SK-N-SH treated with all-trans-retinoic acid at 6 μM for 48 hours (cell line): ENCODE measurements around the gene CEP85.
A peak's percentile ranks its signal among the peaks of the same experiment; 100 is the strongest.

ENCODE experiments used
- ATAC-seq: fragments of 200-7000 bp; cut with Tn5 transposase; 3 replicates; pipeline ENCODE4 v1.9.1; 2020; ENCODE audit warnings: mild to moderate bottlenecking, moderate library complexity
- ARNTL ChIP-seq: fragments of 450-650 bp; formaldehyde crosslinking; IDR thresholded peaks from 2 replicates; pipeline ENCODE4 v1.5.0; 2020; ENCODE audit warnings: low read depth, mild to moderate bottlenecking, moderate library complexity, borderline replicate concordance
- CREB5 ChIP-seq: fragments of 250-450 bp; sonication (Bioruptor Pico); IDR thresholded peaks from 2 replicates; pipeline ENCODE4 v1.5.1; 2020; ENCODE audit warnings: low read depth, mild to moderate bottlenecking, moderate library complexity
- CSDC2 ChIP-seq: fragments of 250-450 bp; sonication (Bioruptor Pico); IDR thresholded peaks from 2 replicates; pipeline ENCODE4 v1.5.0; 2020; ENCODE audit warnings: mild to moderate bottlenecking, moderate library complexity
- CSRNP3 ChIP-seq: fragments of 250-450 bp; sonication (Bioruptor Pico); IDR thresholded peaks from 2 replicates; pipeline ENCODE4 v1.5.1; 2021; ENCODE audit warnings: mild to moderate bottlenecking, moderate library complexity
- ESRRG ChIP-seq: fragments of 250-450 bp; sonication (Bioruptor Pico); IDR thresholded peaks from 2 replicates; pipeline ENCODE4 v1.6.1; 2021; ENCODE audit warnings: mild to moderate bottlenecking
- GLIS3 ChIP-seq: fragments of 250-450 bp; sonication (Bioruptor Pico); IDR thresholded peaks from 2 replicates; pipeline ENCODE4 v1.5.0; 2020; ENCODE audit warnings: mild to moderate bottlenecking, moderate library complexity
- ISL1 ChIP-seq: fragments of 250-450 bp; sonication (Bioruptor Pico); IDR thresholded peaks from 2 replicates; pipeline ENCODE4 v2.1.2; 2022; ENCODE audit warnings: mild to moderate bottlenecking, moderate library complexity
- OSR1 ChIP-seq: fragments of 250-450 bp; sonication (Bioruptor Pico); IDR thresholded peaks from 2 replicates; pipeline ENCODE4 v1.8.0; 2022; ENCODE audit warnings: moderate library complexity, mild to moderate bottlenecking, inconsistent platforms
- POU6F1 ChIP-seq: fragments of 250-450 bp; sonication (Bioruptor Pico); IDR thresholded peaks from 2 replicates; pipeline ENCODE4 v1.8.0; 2021; ENCODE audit warnings: low read depth, mild to moderate bottlenecking, moderate library complexity, borderline replicate concordance
- PPARA ChIP-seq: fragments of 250-450 bp; sonication (Bioruptor Pico); IDR thresholded peaks from 2 replicates; pipeline ENCODE4 v1.5.0; 2020; ENCODE audit warnings: mild to moderate bottlenecking, borderline replicate concordance
- SNAI2 ChIP-seq: fragments of 250-450 bp; sonication (Bioruptor Pico); IDR thresholded peaks from 2 replicates; pipeline ENCODE4 v1.5.0; 2020; ENCODE audit warnings: mild to moderate bottlenecking, moderate library complexity
- TCF4 ChIP-seq: fragments of 250-450 bp; sonication (Bioruptor Pico); IDR thresholded peaks from 2 replicates; pipeline ENCODE4 v1.8.0; 2021; ENCODE audit warnings: mild to moderate bottlenecking, moderate library complexity, borderline replicate concordance
- TOX ChIP-seq: fragments of 250-450 bp; sonication (Bioruptor Pico); IDR thresholded peaks from 2 replicates; pipeline ENCODE4 v1.8.0; 2021; ENCODE audit warnings: mild to moderate bottlenecking, moderate library complexity, borderline replicate concordance
- TSHZ2 ChIP-seq: fragments of 250-450 bp; sonication (Bioruptor Pico); IDR thresholded peaks from 2 replicates; pipeline ENCODE4 v1.5.0; 2020; ENCODE audit warnings: mild to moderate bottlenecking, moderate library complexity
- ZC3H10 ChIP-seq: fragments of 250-450 bp; sonication (Bioruptor Pico); IDR thresholded peaks from 2 replicates; pipeline ENCODE4 v1.5.1; 2021; ENCODE audit warnings: mild to moderate bottlenecking, moderate library complexity
- ZFP3 ChIP-seq: fragments of 250-450 bp; sonication (Bioruptor Pico); IDR thresholded peaks from 2 replicates; pipeline ENCODE4 v1.5.0; 2020; ENCODE audit warnings: mild to moderate bottlenecking, moderate library complexity
- ZFP30 ChIP-seq: fragments of 450-650 bp; formaldehyde crosslinking; IDR thresholded peaks from 2 replicates; pipeline ENCODE4 v1.5.0; 2022; ENCODE audit warnings: mild to moderate bottlenecking, moderate library complexity
- ZNF565 ChIP-seq: fragments of 450-650 bp; formaldehyde crosslinking; conservative IDR thresholded peaks from 2 replicates; pipeline ENCODE4 v1.5.0; 2020; ENCODE audit warnings: low read depth, mild to moderate bottlenecking, moderate library complexity
- ZNF70 ChIP-seq: fragments of 450-650 bp; formaldehyde crosslinking; IDR thresholded peaks from 2 replicates; pipeline ENCODE4 v1.5.0; 2020; ENCODE audit warnings: mild to moderate bottlenecking, moderate library complexity
- ZNF8 ChIP-seq: fragments of 450-650 bp; formaldehyde crosslinking; IDR thresholded peaks from 2 replicates; pipeline ENCODE4 v1.5.0; 2020; ENCODE audit warnings: mild to moderate bottlenecking, moderate library complexity

CEP85 gene

GRCh38 chr1:26282401-26282918 lies 48.5 kb downstream of the CEP85 start (continued):
- no peak for TF ChIP-seq ZC3H10
- no peak for TF ChIP-seq CSRNP3 (CRISPR knock-in tag)
- no peak for TF ChIP-seq GLIS3 (CRISPR knock-in tag)

GRCh38 chr1:26283279-26283853 lies 49.4 kb downstream of the CEP85 start:
- TF ChIP-seq ESRRG (CRISPR knock-in tag): no peak
- no peak for TF ChIP-seq ISL1 (CRISPR knock-in tag)
- TF ChIP-seq ZNF8 (CRISPR knock-in tag): no peak
- ATAC-seq: no peak

GRCh38 chr1:26283871-26284596 lies 50.0 kb downstream of the CEP85 start:
- TF ChIP-seq TOX (CRISPR knock-in tag) (no peak), CSDC2 (CRISPR knock-in tag) (no peak), ZFP3 (CRISPR knock-in tag) (no peak), ARNTL (CRISPR knock-in tag) (no peak), ZNF565 (CRISPR knock-in tag) (no peak), GLIS3 (CRISPR knock-in tag) (no peak), SNAI2 (no peak), CREB5 (CRISPR knock-in tag) (no peak), PPARA (CRISPR knock-in tag) (no peak), TCF4 (CRISPR knock-in tag) (no peak), ZNF70 (CRISPR knock-in tag) (no peak), POU6F1 (CRISPR knock-in tag) (no peak)
- no peak for ATAC-seq

- ATAC-seq: peak; percentile 69
- TF ChIP-seq ESRRG (CRISPR knock-in tag) (no peak), ZNF8 (CRISPR knock-in tag) (no peak), ZFP3 (CRISPR knock-in tag) (no peak), PPARA (CRISPR knock-in tag) (no peak), CREB5 (CRISPR knock-in tag) (no peak), ZNF70 (CRISPR knock-in tag) (no peak), TSHZ2 (no peak), ZNF565 (CRISPR knock-in tag) (no peak), SNAI2 (no peak), ZFP30 (CRISPR knock-in tag) (no peak), GLIS3 (CRISPR knock-in tag) (no peak), OSR1 (no peak), TCF4 (CRISPR knock-in tag) (no peak)
Measured at GRCh38 chr1:26284597-26285347, 50.8 kb downstream of the CEP85 start.
